ENCODE data around the gene RGS7.
"Not testable (repeated sequence)": the region's sequence is repeated elsewhere in the genome, so short reads cannot be mapped to it uniquely, and the experiment has no call there.

RGS7 gene

DNA sequence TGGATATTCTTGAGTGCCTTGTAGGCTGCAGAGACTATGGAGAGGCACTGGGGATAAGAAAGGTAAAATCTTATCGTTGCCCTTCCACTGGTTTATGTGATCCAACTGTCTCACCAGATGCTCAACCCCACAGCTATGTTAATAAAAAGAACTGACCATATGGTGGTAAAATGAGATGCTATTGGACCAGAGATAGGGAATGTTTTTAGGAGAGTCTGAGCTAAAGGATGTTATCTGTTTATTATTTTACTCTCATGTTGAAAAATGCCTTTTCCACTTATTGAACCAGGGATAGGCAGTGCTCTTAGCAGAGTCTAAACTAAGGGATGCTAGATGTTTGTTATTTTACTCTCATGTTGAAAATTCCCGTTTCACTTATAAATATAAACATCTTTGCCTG, 572.2 kb downstream of the RGS7 start:
- DNase-seq (ENCODE audit: low read depth in 2 of 2) = no peak

DNA sequence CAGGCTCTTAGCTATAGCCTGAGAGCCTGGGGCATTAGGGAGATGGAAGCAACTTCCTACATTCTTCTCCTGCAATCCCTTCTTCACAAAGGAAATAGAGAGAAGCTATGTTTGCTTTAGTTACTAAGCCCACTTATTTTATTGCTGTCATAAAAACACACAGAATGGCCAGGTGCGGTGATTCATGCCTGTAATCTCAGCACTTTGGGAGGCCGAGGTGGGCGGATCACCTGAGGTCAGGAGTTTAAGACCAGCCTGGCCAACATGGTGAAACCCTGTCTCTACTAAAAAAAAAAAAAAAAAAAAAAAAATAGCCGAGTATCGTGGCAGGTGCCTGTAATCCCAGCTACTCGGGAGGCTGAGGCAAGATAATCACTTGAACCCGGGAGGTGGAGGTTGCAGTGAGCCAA, 573.3 kb downstream of the RGS7 start:
- not testable (repeated sequence) for DNase-seq (ENCODE audit: low read depth in 2 of 2)

DNA sequence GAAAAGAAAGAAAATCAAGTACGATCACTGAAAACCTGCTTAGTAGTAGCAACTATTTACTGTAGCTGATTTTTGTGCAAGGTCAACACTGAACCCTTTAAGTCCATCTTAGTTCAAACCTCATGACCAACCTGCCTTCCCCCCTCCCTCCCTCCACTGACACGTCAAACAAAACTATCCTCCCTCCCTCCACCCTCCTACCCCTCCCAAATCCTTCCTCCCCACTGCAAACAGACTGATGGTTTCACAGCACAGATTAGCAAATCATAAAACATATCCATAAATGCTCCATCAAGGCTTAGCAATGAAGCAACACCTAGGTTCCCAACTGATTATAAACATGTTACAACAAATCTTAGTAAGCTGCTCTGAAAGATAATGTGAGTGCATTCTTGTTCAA, 580.8 kb downstream of the RGS7 start:
- DNase-seq (ENCODE audit: low read depth in 2 of 2) = no peak

DNA sequence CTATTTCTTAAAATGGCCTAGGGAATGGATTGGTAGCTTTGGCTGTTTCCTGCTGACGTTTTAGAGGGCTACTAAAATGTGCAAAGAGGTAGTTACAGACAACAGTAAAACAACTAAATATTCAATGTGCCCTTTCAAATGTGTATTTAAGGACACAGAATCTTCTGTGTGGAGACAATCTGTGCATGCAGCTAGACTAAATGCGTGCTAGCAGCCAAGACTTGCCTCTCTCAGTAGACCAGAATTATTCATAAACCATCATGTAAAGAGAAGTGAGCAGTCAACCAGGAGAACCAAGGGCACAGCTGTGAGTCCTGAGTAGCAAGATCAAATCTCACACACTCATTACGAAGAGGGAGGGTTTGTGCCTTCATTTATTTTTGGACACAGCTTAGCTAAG, 584.9 kb downstream of the RGS7 start:
- DNase-seq (ENCODE audit: low read depth in 2 of 2) = no peak

DNA sequence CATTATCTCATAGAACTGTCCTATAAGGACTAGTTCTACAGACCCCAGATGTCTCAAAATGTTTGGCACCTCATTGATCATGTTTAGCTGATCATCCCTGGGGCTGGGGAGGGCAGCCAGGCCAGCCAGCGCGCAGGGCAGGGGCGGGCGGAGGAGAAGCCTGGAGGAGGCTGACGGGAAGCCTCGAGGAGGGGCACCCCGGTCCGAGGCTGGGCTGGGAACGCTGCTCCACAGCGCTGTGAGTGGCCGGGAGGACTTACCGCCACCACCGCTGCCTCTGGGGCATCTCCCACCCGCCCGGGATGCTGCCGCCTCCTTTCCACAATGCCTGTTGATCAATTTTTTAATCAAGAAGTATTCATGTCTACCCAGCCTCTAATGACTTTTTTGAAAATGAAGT, 585.6 kb downstream of the RGS7 start:
- DNase-seq (ENCODE audit: low read depth in 2 of 2) = no peak

DNA sequence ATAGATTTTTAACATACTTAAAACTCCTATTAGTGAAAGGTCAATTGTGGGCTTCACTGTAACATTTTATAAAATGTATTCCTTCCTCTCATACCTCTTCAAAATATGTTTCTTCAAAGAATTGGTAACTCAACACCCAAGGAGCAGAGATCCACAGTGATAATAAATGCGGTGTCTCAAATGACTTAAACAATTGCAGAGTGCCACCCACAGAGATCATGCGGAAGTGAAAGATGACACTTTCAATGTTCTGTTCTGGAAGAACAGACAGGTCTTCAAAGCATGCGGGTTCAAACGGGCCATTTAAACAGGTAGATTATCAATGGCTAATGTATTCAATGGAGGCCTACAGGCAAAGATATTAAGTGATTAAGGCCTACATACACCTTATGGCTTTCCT, 588.0 kb downstream of the RGS7 start:
- no peak for DNase-seq (ENCODE audit: low read depth in 2 of 2)

DNA sequence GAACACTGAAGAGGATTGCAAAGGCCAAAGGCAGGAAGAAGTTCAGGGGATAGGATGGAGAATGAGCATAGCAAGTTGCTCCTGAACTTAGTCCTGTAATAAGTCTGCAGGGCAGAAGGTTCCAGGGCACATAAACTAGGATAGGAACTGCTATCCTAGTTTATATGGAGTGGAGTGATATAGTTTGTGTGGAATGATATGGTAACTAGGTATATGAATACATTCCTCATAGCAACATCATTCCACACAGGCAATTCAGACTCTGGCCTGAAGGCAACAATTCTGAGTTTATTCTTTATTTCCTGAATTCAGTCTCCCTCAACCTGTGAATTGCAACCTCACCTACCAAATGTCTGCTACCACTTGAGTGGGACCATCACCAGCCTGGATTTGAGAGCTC, 590.2 kb downstream of the RGS7 start:
- no peak for DNase-seq (ENCODE audit: low read depth in 2 of 2)

DNA sequence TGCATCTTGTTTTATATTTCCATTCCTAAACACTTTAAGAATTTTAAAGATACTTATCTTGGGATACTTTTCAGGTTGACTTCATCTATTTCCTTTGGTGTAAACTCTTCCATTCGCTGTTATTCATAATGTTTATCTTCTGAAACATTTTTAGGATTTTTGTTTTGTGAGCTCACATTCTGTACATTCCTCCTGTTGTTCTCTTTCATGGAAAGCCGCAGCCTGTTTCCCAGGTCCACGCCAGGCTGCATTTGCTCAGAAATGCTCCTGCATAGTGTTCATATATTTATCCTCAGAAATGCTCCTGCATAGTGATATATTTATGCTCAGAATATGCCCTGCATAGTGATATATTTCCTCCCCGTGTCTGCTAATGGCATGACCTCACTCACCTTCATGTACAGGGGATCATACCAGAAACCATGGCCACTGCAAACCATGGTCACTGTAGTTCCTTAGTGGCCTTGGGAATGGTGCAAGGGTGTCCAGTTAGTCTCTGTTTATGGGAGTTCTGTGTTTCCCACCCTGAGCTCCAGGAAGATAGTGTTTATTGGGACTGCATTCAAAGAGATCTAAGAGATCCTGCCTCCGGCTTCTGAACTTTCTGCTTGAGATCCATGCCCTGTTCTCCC, 591.2 kb downstream of the RGS7 start:
- no peak for DNase-seq (ENCODE audit: low read depth in 2 of 2)

DNA sequence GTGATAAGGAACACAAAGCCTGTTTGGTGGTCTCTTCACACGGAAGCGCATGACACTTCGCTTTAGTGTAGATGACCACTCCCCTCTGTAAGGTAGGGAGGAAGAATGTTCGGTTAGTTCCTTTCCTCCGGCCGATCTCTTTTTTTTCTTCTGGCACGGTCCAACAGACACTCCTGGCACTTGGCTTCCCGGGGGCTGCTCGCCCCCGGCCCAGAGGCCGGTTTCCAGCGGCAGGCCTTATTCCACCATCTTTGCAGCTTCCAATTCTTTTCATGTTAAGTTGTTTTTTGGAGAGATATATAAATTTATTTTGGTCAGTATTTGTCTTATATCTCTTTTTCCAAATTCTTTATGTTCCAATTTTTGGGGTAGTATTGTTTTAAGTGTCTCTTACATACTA, 593.2 kb downstream of the RGS7 start:
- no peak for DNase-seq (ENCODE audit: low read depth in 2 of 2)

DNA sequence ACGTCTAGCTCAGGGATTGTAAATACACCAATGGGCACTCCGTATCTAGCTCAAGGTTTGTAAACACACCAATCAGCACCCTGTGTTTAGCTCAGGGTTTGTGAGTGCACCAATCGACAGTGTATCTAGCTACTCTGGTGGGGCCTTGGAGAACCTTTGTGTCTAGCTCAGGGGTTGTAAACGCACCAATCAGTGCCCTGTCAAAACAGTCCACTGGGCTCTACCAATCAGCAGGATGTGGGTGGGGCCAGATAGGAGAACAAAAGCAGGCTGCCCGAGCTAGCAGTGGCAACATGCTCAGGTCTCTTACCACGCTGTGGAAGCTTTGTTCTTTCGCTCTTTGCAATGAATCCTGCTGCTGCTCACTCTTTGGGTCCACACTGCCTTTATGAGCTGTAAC, 593.9 kb downstream of the RGS7 start:
- DNase-seq (ENCODE audit: low read depth in 2 of 2) = not testable (repeated sequence)

DNA sequence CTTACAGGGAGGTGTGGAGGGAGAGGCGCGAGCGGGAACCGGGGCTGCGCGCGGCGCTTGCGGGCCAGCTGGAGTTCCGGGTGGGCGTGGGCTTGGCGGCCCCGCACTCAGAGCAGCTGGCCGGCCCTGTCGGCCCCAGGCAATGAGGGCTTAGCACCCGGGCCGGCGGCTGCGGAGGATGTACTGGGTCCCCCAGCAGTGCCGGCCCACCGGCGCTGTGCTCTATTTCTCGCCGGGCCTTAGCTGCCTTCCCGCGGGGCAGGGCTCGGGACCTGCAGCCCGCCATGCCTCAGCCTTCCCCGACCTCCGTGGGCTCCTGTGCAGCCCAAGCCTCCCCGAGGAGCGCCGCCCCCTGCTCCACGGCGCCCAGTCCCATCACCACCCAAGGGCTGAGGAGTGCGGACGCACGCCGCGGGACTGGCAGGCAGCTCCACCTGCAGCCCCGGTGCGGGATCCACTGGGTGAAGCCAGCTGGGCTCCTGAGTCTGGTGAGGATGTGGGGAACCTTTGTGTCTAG, 594.5 kb downstream of the RGS7 start:
- DNase-seq (ENCODE audit: low read depth in 2 of 2) = not testable (repeated sequence)

DNA sequence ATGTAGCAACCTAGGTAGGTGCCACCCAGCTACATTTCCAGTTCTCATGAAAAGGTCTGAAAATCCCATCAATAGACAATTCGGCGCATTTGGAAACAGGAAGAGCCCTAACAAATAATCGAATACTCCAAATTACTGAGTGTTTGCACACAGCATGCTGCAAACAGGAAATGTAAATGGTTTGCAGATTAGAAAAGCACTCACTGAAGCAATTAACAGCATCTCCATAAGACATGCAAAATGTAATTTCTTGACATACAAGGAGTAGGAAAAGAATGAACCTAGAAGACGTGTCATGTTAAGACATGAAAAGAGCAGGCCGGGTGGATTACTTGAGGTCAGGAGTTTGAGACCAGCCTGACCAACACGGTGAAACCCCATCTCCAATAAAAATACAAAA, 598.2 kb downstream of the RGS7 start:
- DNase-seq (ENCODE audit: low read depth in 2 of 2) = not testable (repeated sequence)

DNA sequence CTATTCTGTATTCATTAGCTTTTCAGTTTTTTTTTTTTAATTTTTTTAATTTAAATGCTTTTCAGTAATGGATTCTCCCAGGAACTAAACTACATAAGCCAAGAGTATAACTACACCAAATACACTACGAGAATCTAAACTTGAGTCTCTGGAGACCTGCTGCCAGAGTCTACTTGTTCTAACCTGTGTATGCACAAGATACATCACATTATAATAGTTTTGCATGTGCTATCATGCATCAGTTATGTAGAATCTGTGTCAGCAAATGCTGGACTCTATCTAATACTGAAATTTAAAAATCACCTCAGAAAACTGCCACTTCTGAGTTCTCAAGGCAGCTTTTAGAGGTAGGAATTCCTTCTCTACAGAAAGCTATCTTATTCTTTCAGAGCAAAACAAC, 598.7 kb downstream of the RGS7 start:
- no peak for DNase-seq (ENCODE audit: low read depth in 2 of 2)

DNA sequence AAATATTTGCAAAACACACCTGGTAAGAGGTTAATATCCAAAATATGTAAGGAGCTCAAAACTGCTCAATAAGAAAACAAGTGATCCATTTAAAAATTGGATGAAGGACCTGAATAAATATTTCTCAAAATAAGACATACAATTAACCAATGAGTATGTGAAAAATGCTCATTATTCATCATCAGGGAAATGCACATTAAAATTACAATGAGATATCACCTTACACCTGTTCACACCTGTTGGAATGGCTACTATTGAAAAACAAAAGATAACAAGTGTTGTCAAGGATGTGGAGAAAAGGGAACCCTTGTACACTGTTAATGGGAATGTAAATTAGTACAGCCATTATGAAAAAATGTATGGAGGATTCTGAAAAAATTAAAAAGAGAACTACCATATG, 609.1 kb downstream of the RGS7 start:
- no peak for DNase-seq (ENCODE audit: low read depth in 2 of 2)

DNA sequence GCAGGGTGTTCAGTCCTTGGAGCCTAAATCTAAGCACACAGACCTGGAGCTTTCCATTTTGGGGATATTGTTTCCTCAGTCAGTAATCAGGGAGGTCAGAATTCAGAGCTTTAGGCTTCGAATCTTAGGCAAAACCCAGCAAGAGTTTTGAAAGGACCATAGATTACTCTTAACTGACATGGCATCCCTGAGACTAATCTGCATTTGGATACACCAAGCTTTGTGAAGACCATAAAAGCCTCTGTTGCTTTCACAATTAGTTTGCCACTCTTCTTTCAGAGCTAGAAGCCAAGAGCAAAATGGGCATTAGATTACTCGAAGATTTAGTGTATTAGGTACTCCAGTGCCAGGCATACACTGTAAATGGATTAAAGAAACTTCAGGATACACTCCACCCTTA, 613.3 kb downstream of the RGS7 start:
- DNase-seq (ENCODE audit: low read depth in 2 of 2) = no peak

DNA sequence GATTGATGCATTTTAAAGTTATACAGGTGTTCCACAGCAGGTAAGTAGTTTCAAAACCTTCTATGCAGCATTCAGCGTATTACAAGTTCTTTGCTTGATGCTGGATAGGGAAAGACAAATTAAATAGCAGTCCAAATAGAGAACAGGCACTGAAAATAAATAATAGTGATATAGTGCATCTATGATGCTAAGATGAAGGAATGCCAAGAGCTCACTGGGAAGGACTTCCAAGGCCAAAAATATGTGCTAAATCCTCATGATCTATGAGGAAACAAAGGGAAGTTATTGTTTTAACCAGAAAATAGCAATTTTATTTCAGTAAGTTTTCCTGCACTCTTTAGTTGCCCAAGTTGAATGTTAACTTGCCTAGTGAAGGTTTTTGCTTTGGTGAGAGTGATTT, 617.3 kb downstream of the RGS7 start:
- DNase-seq (ENCODE audit: low read depth in 2 of 2) = no peak

DNA sequence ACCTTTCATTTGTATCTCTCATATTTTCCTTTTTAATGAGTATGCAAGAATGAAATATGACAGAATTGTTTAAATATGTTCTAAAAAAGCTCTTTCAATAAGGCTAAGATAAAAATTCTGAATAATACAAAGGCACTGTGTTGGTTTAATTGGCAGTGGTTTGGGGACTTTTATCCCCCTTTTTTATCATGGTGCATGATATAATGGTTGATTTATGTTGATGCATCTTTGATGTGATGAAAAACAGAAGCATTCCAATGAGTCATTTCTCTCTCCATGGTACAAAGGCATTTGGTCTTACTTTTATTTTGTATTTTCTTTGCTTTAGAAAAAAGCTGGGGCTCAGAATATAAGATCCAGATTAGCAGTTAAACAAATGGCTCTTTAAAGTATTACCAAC, 617.9 kb downstream of the RGS7 start:
- no peak for DNase-seq (ENCODE audit: low read depth in 2 of 2)

DNA sequence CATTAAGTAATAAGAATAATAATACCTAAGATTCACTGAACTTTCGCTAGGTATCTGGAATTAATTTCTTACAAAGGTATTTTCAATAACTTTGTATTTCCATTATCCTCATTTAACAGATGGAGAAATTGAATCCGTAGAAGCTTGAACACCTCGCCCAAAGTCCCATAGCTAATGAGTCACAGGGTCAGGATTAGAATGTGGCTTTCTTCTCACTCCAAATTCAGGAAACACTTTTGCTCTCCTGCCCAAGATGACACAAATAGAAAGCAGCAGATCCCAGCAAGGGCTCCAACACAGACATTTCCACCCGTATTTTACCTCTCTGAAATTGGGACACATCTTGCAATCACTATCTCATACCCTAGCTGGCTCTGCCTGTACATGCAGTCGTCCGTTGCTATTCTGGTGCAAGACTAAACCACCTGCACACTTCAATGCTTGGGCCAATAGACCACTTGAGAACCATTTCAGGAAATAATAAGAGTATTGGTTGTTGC, 619.2 kb downstream of the RGS7 start:
- no peak for DNase-seq (ENCODE audit: low read depth in 2 of 2)

DNA sequence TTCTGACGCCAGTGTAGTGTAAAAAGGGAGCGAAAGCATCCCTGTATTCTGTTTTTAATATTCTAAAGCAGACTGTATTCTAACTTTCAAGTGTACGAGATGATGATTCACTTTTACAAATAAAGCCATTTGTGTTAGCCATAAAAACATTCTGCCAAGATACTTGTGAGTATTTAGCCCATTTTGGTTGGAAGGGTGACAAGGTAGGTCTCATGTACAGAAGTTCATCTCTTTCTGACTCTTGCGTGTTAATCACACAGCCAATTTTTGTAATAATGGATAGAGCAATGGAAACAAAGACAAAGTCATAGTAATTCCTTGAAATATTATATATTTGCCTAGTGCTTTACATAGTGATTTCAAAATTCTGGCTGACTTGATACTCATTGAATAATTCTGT, 619.7 kb downstream of the RGS7 start:
- DNase-seq (ENCODE audit: low read depth in 2 of 2) = no peak

DNA sequence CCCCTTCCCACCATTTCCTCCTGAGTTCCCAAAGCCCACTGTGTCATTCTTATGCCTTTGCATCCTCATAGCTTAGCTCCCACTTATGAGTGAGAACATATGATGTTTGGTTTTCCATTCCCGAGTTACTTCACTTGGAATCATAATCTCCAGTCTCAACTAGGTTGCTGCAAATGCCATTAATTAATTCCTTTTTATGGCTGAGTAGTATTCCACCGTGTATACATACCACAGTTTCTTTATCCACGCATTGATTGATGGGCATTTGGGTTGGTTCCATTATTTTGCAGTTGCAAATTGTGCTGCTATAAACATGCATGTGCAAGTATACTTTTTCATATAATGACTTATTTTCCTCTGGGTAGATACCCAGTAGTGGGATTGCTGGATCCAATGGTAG, 622.3 kb downstream of the RGS7 start:
- DNase-seq (ENCODE audit: low read depth in 2 of 2) = not testable (repeated sequence)

DNA sequence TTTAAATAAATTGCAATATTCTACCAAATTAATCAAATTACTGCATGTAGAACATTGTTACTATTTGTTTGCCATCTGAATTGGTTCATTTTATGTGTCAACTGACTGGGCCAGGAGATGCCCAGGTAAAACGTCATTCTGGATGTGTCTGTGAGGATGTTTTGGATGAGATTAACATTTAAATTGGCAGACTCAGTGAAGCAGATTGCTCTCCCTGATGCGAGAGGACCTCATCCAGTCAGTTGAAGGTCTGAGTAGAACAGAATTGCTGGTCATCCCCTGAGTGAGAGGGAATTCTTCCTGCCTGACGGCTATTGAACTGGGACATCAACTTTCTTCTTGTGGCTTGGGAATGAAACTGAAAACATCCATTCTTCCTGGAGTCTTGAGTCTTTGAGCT, 623.0 kb downstream of the RGS7 start:
- DNase-seq (ENCODE audit: low read depth in 2 of 2) = no peak

DNA sequence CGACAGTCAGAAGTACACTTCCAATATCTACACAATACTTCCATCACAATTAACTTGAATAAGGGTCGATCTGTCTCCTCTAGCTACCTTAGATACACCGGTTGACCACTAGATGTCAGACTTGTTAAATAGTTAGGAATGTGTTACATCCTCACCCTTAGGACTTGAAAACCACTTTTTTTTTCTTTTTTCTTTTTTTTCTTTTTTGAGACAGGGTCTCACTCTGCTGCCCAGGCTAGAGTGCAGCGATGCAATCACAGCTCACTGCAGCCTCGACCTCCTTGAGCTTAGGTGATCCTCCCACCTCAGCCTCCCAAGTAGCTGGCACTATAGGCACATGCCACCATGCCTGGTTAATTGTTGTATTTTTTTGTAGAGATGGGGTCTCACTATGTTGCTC, 624.6 kb downstream of the RGS7 start:
- DNase-seq (ENCODE audit: low read depth in 2 of 2) = no peak

Data from activated CD8-positive, alpha-beta memory T cell treated with anti-CD3 and anti-CD28 coated beads for 4 hours (primary cell).